ENCODE results near the gene KLHL29.

KLHL29 gene

GRCh38 chr2:23423062-23423872 is 38.3 kb downstream of the KLHL29 start:
- no peak for DNase-seq

- DNase-seq, result no peak
These were observed 39.1 kb downstream of the KLHL29 start for GRCh38 chr2:23423873-23424680.

GRCh38 chr2:23425338-23425871 is 40.4 kb downstream of the KLHL29 start:
- no peak for DNase-seq

GRCh38 chr2:23425885-23426262 is 40.9 kb downstream of the KLHL29 start:
- no peak for DNase-seq

- DNase-seq, result no peak
These were observed 41.4 kb downstream of the KLHL29 start for GRCh38 chr2:23426263-23426905.

GRCh38 chr2:23427350-23427749 is 42.4 kb downstream of the KLHL29 start:
- DNase-seq, result no peak

- no peak for DNase-seq
These were observed 43.0 kb downstream of the KLHL29 start for GRCh38 chr2:23427976-23428375.

GRCh38 chr2:23429036-23429435 is 44.1 kb downstream of the KLHL29 start:
- DNase-seq, result no peak

- DNase-seq, result no peak
These were observed 45.3 kb downstream of the KLHL29 start for GRCh38 chr2:23430263-23430662.

- DNase-seq, result no peak
These were observed 47.6 kb downstream of the KLHL29 start for GRCh38 chr2:23432531-23432930.

- DNase-seq, result no peak
These were observed 48.3 kb downstream of the KLHL29 start for GRCh38 chr2:23433282-23433681.

GRCh38 chr2:23434721-23435121 is 49.7 kb downstream of the KLHL29 start:
- DNase-seq, result no peak

- DNase-seq, result no peak
These were observed 50.5 kb downstream of the KLHL29 start for GRCh38 chr2:23435250-23436035.

GRCh38 chr2:23436346-23437098 is 51.5 kb downstream of the KLHL29 start:
- DNase-seq, result peak; percentile 17 to 29

- no peak for DNase-seq
These were observed 56.4 kb downstream of the KLHL29 start for GRCh38 chr2:23441414-23441813.

- DNase-seq, result no peak
These were observed 60.5 kb downstream of the KLHL29 start for GRCh38 chr2:23445450-23445868.

GRCh38 chr2:23446916-23447315 is 61.9 kb downstream of the KLHL29 start:
- DNase-seq, result no peak

GRCh38 chr2:23447405-23447804 is 62.4 kb downstream of the KLHL29 start:
- DNase-seq, result no peak

- no peak for DNase-seq
These were observed 63.9 kb downstream of the KLHL29 start for GRCh38 chr2:23448906-23449305.

GRCh38 chr2:23449413-23449812 is 64.4 kb downstream of the KLHL29 start:
- DNase-seq, result no peak

GRCh38 chr2:23449831-23450331 is 64.9 kb downstream of the KLHL29 start:
- DNase-seq, result no peak

- DNase-seq, result no peak
These were observed 67.4 kb downstream of the KLHL29 start for GRCh38 chr2:23452372-23452771.

Measured in stimulated activated CD4-positive, alpha-beta T cell treated with anti-CD3 and anti-CD28 coated beads, Interleukin-2, amount 100 ng/mL, for 48 hours (primary cell).